ENCODE measurements around the gene LDB2. TPM values are rescaled to one million over a fixed set of nuclear protein-coding genes. Genes with fewer than 3 reads are reported as not detected.

Gene LDB2
- total RNA-seq, 2 experiments from 2014 or later = not detected

DNA sequence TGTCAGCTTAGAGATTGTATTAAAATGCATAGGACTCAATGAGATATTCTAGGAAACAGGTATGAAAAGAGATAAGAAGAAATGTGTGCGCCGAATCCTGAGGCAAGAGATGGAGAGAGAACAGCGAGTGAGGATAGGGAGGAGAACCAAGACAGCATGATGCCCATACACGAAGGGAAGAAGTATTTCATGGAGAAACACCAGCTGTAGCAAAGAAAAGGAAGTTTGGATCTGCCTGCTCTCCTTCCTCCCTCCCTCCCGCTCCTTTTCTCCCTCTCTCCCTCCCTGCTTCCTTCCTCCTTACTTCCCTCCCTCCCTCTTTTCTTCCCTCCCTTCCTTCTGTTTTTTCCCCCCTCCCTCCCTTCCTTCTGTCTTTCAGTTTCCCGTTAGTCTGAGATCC is 353.6 kb downstream of the LDB2 start:
- Histone ChIP-seq H4K20me1 (ENCODE audit: insufficient read depth, low read length) (no peaks in the 10 kb centered on the region), H3K4me2 (ENCODE audit: low read length) (no peak overlapping the region), H3K4me3 (ENCODE audit: low read depth, low read length, poor library complexity, severe bottlenecking) (no peak overlapping the region), H3K9me2 (ENCODE audit: insufficient read depth, low read length) (no peaks in the 10 kb centered on the region), H3K36me3 (ENCODE audit: insufficient read depth, low read length) (no peaks in the 10 kb centered on the region), H2AFZ (ENCODE audit: low read length) (no peak overlapping the region), H3K9me3 (ENCODE audit: low read length) (no peaks in the 10 kb centered on the region), H3K4me1 (ENCODE audit: insufficient read depth, low read length, poor library complexity, severe bottlenecking) (no peaks in the 10 kb centered on the region), H3K79me2 (ENCODE audit: insufficient read depth, low read depth, low read length) (no peaks in the 10 kb centered on the region), H3K27ac (ENCODE audit: low read depth, low read length, poor library complexity, severe bottlenecking) (no peak overlapping the region)
- intact Hi-C loops (cut with micrococcal nuclease; ENCODE audit: unreplicated experiment) = no loop called here
- no TSS peak for BruUV-seq (replicated peaks)
- ChIA-PET CTCF (ENCODE audit: unreplicated experiment) (no interaction called here), POLR2A (interaction anchor here (0.6 kb wide), 1 partner anchor 53 kb away, joined by 3 read pairs; no protein-coding TSS in a partner anchor)
- TF ChIP-seq EZH2phosphoT487 (IDR thresholded peaks at IDR 0.05; ENCODE audit: borderline replicate concordance, low read depth, low read length) = no peak
- TF ChIP-seq, protein P1, sequence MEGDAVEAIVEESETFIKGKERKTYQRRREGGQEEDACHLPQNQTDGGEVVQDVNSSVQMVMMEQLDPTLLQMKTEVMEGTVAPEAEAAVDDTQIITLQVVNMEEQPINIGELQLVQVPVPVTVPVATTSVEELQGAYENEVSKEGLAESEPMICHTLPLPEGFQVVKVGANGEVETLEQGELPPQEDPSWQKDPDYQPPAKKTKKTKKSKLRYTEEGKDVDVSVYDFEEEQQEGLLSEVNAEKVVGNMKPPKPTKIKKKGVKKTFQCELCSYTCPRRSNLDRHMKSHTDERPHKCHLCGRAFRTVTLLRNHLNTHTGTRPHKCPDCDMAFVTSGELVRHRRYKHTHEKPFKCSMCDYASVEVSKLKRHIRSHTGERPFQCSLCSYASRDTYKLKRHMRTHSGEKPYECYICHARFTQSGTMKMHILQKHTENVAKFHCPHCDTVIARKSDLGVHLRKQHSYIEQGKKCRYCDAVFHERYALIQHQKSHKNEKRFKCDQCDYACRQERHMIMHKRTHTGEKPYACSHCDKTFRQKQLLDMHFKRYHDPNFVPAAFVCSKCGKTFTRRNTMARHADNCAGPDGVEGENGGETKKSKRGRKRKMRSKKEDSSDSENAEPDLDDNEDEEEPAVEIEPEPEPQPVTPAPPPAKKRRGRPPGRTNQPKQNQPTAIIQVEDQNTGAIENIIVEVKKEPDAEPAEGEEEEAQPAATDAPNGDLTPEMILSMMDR (conservative IDR thresholded peaks at IDR 0.05; ENCODE audit: low read length) = no peak
- no peak for DNase-seq (ENCODE audit: low spot score)

DNA sequence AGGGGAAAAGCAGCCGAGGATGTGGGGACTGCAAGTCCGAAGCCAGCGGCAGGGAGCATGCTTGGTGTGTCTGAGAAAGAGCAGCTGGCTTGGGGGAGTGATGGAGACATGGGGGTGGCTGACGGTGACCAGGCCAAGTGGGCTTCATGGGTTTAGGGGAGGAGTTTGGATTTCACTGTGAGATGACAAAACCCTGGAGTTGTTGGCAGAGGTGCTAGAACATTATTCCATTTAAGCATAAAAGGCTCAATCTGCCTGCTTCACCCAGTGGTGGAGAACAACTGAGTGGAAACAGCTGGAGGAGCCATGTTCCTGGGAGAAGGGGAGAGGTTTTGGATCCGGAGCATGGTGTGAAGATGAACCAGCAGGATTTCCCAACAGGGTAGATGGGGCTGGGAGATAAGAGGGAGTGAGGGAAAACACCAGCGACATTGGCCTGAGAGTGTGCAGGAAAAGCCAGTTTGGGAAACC is 354.2 kb downstream of the LDB2 start:
- no peaks in the 10 kb centered on the region for H3K79me2 ChIP-seq (ENCODE audit: insufficient read depth, low read depth, low read length)
- intact Hi-C loops (cut with micrococcal nuclease; ENCODE audit: unreplicated experiment) = no loop called here
- no peak for DNase-seq (ENCODE audit: low spot score)
- ChIA-PET POLR2A (no interaction called here), CTCF (ENCODE audit: unreplicated experiment) (no interaction called here)
- no peaks in the 10 kb centered on the region for H4K20me1 ChIP-seq (ENCODE audit: insufficient read depth, low read length)
- BruUV-seq (replicated peaks) = no TSS peak
- no peak overlapping the region for H2AFZ ChIP-seq (ENCODE audit: low read length)
- no peaks in the 10 kb centered on the region for H3K9me2 ChIP-seq (ENCODE audit: insufficient read depth, low read length)
- H3K36me3 ChIP-seq (ENCODE audit: insufficient read depth, low read length) = no peaks in the 10 kb centered on the region
- H3K4me3 ChIP-seq (ENCODE audit: low read depth, low read length, poor library complexity, severe bottlenecking) = no peak overlapping the region
- no peaks in the 10 kb centered on the region for H3K9me3 ChIP-seq (ENCODE audit: low read length)
- H3K4me1 ChIP-seq (ENCODE audit: insufficient read depth, low read length, poor library complexity, severe bottlenecking) = no peaks in the 10 kb centered on the region
- TF ChIP-seq EZH2phosphoT487 (IDR thresholded peaks at IDR 0.05; ENCODE audit: borderline replicate concordance, low read depth, low read length) = no peak
- TF ChIP-seq, protein P1 (conservative IDR thresholded peaks at IDR 0.05; ENCODE audit: low read length) = no peak
- H3K4me2 ChIP-seq (ENCODE audit: low read length) = no peak overlapping the region
- no peak overlapping the region for H3K27ac ChIP-seq (ENCODE audit: low read depth, low read length, poor library complexity, severe bottlenecking)

DNA sequence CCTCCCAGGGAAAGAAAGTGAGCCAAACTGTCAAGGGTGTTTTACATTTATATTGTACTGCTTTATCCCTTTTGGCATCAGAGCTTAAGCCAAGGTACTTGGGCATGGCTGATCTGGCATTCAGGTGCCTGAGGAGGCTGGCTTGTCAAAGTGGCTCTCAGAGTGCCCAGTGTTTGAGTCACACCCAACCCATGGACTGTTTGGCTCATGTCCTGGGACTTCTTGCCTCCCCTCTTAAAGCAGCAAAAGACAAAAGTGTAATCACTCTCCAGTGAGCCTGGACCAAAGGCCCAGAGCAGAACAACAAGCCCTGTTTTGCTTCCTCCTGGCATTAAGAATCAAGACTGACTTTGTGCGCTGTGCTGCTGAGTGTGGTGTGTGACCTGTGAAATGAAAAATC is 360.5 kb downstream of the LDB2 start:
- Histone ChIP-seq H2AFZ (ENCODE audit: low read length) (no peak overlapping the region), H4K20me1 (ENCODE audit: insufficient read depth, low read length) (no peaks in the 10 kb centered on the region), H3K79me2 (ENCODE audit: insufficient read depth, low read depth, low read length) (no peaks in the 10 kb centered on the region), H3K4me2 (ENCODE audit: low read length) (no peak overlapping the region), H3K9me2 (ENCODE audit: insufficient read depth, low read length) (no peaks in the 10 kb centered on the region), H3K4me3 (ENCODE audit: low read depth, low read length, poor library complexity, severe bottlenecking) (no peak overlapping the region), H3K4me1 (ENCODE audit: insufficient read depth, low read length, poor library complexity, severe bottlenecking) (no peaks in the 10 kb centered on the region), H3K9me3 (ENCODE audit: low read length) (no peaks in the 10 kb centered on the region), H3K27ac (ENCODE audit: low read depth, low read length, poor library complexity, severe bottlenecking) (no peak overlapping the region), H3K36me3 (ENCODE audit: insufficient read depth, low read length) (no peaks in the 10 kb centered on the region)
- no peak for DNase-seq (ENCODE audit: low spot score)
- TF ChIP-seq EZH2phosphoT487 (IDR thresholded peaks at IDR 0.05; ENCODE audit: borderline replicate concordance, low read depth, low read length) = no peak
- TF ChIP-seq, protein P1 (conservative IDR thresholded peaks at IDR 0.05; ENCODE audit: low read length) = no peak
- BruUV-seq (replicated peaks) = no TSS peak
- POLR2A ChIA-PET = no interaction called here
- intact Hi-C loops (cut with micrococcal nuclease; ENCODE audit: unreplicated experiment) = no loop called here
- CTCF ChIA-PET (ENCODE audit: unreplicated experiment) = no interaction called here
